OCI-LY3 (cell line): ENCODE data around the gene RPS28.

Experiments used
- CTCF ChIP-seq: fragments of 200-600, 300-600 bp; sonication (generic); IDR thresholded peaks from 2 replicates; pipeline ENCODE4 v1.5.1; 2014; ENCODE audit warnings: antibody characterized with exemption, low read length, low read depth
- EZH2phosphoT487 ChIP-seq: fragments of 200-600 bp; shearing (Covaris generic); IDR thresholded peaks from 2 replicates; pipeline ENCODE4 v1.6.1; 2018; ENCODE audit warnings: antibody characterized with exemption, mixed run types, low read depth

- TF ChIP-seq CTCF (no peak), EZH2phosphoT487 (no peak)
Observed at GRCh38 chr19:8371011-8371804, 49.9 kb downstream of the RPS28 start.
